ENCODE measurements around the gene YIPF4.

DNA sequence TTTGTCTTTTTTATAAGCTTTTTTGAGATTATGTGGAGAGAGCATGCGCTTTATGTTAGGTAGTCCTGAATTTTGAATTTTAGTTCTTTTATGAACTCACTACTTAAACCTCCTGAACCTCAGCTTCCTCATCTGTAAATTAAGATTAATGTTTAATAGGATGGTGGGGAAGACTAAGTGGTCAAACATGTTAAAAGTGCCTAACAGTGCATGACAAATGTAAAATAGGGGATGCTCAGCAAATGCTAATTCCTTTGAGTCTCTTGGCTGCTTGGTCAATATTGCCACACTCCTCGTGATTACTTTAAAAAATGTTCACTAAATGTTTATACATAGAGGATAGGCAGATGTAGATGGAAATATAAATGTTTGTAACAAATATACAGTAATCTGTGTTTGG, 85.9 kb downstream of the YIPF4 start:
- TF ChIP-seq RAD21 (IDR thresholded peaks at IDR 0.05; ENCODE audit: low read length) (no peak), SMC3 (IDR thresholded peaks at IDR 0.05; ENCODE audit: low read depth, low read length) (no peak), GABPA (IDR thresholded peaks at IDR 0.05; ENCODE audit: low read depth) (no peak), PBX3 (IDR thresholded peaks at IDR 0.05) (no peak), MXI1 (IDR thresholded peaks at IDR 0.05; ENCODE audit: low read depth, low read length) (no peak), EP300 (IDR thresholded peaks at IDR 0.05; ENCODE audit: borderline replicate concordance in 1 of 2, low read depth in 1 of 2, low read length in 1 of 2) (no peak), TCF12 (IDR thresholded peaks at IDR 0.05) (no peak), POLR2AphosphoS5 (IDR thresholded peaks at IDR 0.05; ENCODE audit: low read depth, low read length) (no peak), MAX (IDR thresholded peaks at IDR 0.05; ENCODE audit: low read depth) (no peak), CHD2 (IDR thresholded peaks at IDR 0.05; ENCODE audit: low read length, partially characterized antibody) (no peak), TAF1 (IDR thresholded peaks at IDR 0.05; ENCODE audit: borderline replicate concordance, low read depth, low read length) (no peak)
- TF ChIP-seq, protein P1, sequence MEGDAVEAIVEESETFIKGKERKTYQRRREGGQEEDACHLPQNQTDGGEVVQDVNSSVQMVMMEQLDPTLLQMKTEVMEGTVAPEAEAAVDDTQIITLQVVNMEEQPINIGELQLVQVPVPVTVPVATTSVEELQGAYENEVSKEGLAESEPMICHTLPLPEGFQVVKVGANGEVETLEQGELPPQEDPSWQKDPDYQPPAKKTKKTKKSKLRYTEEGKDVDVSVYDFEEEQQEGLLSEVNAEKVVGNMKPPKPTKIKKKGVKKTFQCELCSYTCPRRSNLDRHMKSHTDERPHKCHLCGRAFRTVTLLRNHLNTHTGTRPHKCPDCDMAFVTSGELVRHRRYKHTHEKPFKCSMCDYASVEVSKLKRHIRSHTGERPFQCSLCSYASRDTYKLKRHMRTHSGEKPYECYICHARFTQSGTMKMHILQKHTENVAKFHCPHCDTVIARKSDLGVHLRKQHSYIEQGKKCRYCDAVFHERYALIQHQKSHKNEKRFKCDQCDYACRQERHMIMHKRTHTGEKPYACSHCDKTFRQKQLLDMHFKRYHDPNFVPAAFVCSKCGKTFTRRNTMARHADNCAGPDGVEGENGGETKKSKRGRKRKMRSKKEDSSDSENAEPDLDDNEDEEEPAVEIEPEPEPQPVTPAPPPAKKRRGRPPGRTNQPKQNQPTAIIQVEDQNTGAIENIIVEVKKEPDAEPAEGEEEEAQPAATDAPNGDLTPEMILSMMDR (IDR thresholded peaks at IDR 0.05): no peak
- TF ChIP-seq, protein P2, sequence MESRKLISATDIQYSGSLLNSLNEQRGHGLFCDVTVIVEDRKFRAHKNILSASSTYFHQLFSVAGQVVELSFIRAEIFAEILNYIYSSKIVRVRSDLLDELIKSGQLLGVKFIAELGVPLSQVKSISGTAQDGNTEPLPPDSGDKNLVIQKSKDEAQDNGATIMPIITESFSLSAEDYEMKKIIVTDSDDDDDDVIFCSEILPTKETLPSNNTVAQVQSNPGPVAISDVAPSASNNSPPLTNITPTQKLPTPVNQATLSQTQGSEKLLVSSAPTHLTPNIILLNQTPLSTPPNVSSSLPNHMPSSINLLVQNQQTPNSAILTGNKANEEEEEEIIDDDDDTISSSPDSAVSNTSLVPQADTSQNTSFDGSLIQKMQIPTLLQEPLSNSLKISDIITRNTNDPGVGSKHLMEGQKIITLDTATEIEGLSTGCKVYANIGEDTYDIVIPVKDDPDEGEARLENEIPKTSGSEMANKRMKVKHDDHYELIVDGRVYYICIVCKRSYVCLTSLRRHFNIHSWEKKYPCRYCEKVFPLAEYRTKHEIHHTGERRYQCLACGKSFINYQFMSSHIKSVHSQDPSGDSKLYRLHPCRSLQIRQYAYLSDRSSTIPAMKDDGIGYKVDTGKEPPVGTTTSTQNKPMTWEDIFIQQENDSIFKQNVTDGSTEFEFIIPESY (IDR thresholded peaks at IDR 0.05; ENCODE audit: borderline replicate concordance, low read depth): no peak

Data from SK-N-SH (cell line).